Measurements from ENCODE around the gene HAS3. TPM values are rescaled to one million over a fixed set of nuclear protein-coding genes. Genes with fewer than 3 reads are reported as not detected.
A peak's percentile ranks its signal among the peaks of the same experiment; 100 is the strongest.

The HAS3 gene
- total RNA-seq, 3 donors from 2014 or later (not counting 1 experiment from before 2014, with no cell fraction given): 1.8 to 2.5 (median 2.3) TPM

GRCh38 chr16:69084289-69084688 is 21.2 kb upstream of the HAS3 start:
- no peaks in the 10 kb centered on the region for H3K27me3 Mint-ChIP-seq (ENCODE audit: low read depth in 2 of 2)
- H3K9me3 ChIP-seq (ENCODE audit: control insufficient read depth, insufficient read depth, low read length): no peaks in the 10 kb centered on the region
- no peak overlapping the region for H3K4me3 Mint-ChIP-seq
- no peak overlapping the region for H3K27ac Mint-ChIP-seq
- no peaks in the 10 kb centered on the region for H3K9me3 Mint-ChIP-seq
- TF ChIP-seq CTCF (IDR thresholded peaks at IDR 0.05): no peak
- intact Hi-C loops (cut with micrococcal nuclease): no loop called here
- no peaks in the 10 kb centered on the region for H3K36me3 Mint-ChIP-seq
- H3K27me3 ChIP-seq (ENCODE audit: control insufficient read depth, insufficient read depth, low read length): no peaks in the 10 kb centered on the region
- H3K4me3 ChIP-seq (ENCODE audit: low read length): no peak overlapping the region
- H3K36me3 ChIP-seq (ENCODE audit: control insufficient read depth, insufficient read depth, low read length): peaks cover 5% of the 10 kb centered on the region
- no peak for ATAC-seq
- H3K4me1 Mint-ChIP-seq: no peaks in the 10 kb centered on the region
- no peaks in the 10 kb centered on the region for H3K4me1 ChIP-seq (ENCODE audit: control insufficient read depth, insufficient read depth, low read length)
- no peak overlapping the region for H3K27ac ChIP-seq (ENCODE audit: low read length)
- DNase-seq: no peak
- 87% methylated on average over 2 of the region's 2 CpGs for WGBS (ENCODE audit: insufficient coverage)

- WGBS (ENCODE audit: insufficient coverage): 91% methylated on average over 5 of the region's 5 CpGs
- Histone ChIP-seq H3K36me3 (ENCODE audit: control insufficient read depth, insufficient read depth, low read length) (peaks cover 5% of the 10 kb centered on the region), H3K9me3 (ENCODE audit: control insufficient read depth, insufficient read depth, low read length) (no peaks in the 10 kb centered on the region), H3K4me1 (ENCODE audit: control insufficient read depth, insufficient read depth, low read length) (no peaks in the 10 kb centered on the region), H3K27me3 (ENCODE audit: control insufficient read depth, insufficient read depth, low read length) (no peaks in the 10 kb centered on the region), H3K27ac (ENCODE audit: low read length) (no peak overlapping the region), H3K4me3 (ENCODE audit: low read length) (no peak overlapping the region)
- ATAC-seq (no peak), DNase-seq (no peak)
- Mint-ChIP-seq H3K4me1 (no peaks in the 10 kb centered on the region), H3K27ac (no peak overlapping the region), H3K9me3 (no peaks in the 10 kb centered on the region), H3K36me3 (no peaks in the 10 kb centered on the region), H3K4me3 (no peak overlapping the region), H3K27me3 (ENCODE audit: low read depth in 2 of 2) (no peaks in the 10 kb centered on the region)
- intact Hi-C loops (cut with micrococcal nuclease): no loop called here
- TF ChIP-seq CTCF (IDR thresholded peaks at IDR 0.05): no peak
Observed at GRCh38 chr16:69085032-69085695, 20.3 kb upstream of the HAS3 start.

DNA sequence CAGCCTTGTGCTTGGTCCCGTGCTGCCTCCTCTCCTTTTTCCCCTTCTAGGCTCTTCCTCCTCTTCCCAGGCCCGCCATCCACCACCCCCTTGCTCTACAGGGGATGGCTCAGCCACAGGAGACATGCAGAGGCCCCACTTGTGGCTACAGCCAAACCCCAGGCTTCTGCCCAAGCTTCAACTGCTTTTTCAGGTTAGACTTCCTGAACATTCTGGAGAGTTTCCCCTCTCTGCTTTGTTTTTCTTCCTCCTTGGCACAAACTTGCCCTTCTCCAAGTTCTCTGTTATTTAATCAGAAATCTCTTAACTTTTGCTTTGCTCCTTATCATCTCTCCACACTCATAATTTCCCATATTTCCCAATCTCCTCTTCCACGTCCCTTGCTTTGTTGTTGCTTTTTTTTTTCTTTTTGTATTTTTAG is 18.3 kb upstream of the HAS3 start:
- H3K4me1 ChIP-seq (ENCODE audit: control insufficient read depth, insufficient read depth, low read length): no peaks in the 10 kb centered on the region
- H3K9me3 Mint-ChIP-seq: no peaks in the 10 kb centered on the region
- intact Hi-C loops (cut with micrococcal nuclease): no loop called here
- H3K27me3 ChIP-seq (ENCODE audit: control insufficient read depth, insufficient read depth, low read length): no peaks in the 10 kb centered on the region
- H3K4me3 ChIP-seq (ENCODE audit: low read length): no peak overlapping the region
- ATAC-seq (no peak), DNase-seq (no peak)
- H3K27me3 Mint-ChIP-seq (ENCODE audit: low read depth in 2 of 2): no peaks in the 10 kb centered on the region
- H3K27ac ChIP-seq (ENCODE audit: low read length): no peak overlapping the region
- H3K27ac Mint-ChIP-seq: no peak overlapping the region
- no peak for TF ChIP-seq CTCF (IDR thresholded peaks at IDR 0.05)
- no peak overlapping the region for H3K4me3 Mint-ChIP-seq
- H3K9me3 ChIP-seq (ENCODE audit: control insufficient read depth, insufficient read depth, low read length): no peaks in the 10 kb centered on the region
- WGBS (ENCODE audit: insufficient coverage): 29% methylated on average over 3 of the region's 3 CpGs
- H3K36me3 ChIP-seq (ENCODE audit: control insufficient read depth, insufficient read depth, low read length): peaks cover 5% of the 10 kb centered on the region
- no peaks in the 10 kb centered on the region for H3K36me3 Mint-ChIP-seq
- no peaks in the 10 kb centered on the region for H3K4me1 Mint-ChIP-seq

GRCh38 chr16:69088684-69089083 is 16.8 kb upstream of the HAS3 start:
- H3K27me3 Mint-ChIP-seq (ENCODE audit: low read depth in 2 of 2): no peaks in the 10 kb centered on the region
- H3K4me1 Mint-ChIP-seq: no peaks in the 10 kb centered on the region
- WGBS (ENCODE audit: insufficient coverage): 77% methylated on average over 4 of the region's 4 CpGs
- DNase-seq (no peak), ATAC-seq (no peak)
- peak overlapping the region in 1 of 2 donors; percentile 38 for H3K27ac Mint-ChIP-seq
- Histone ChIP-seq H3K36me3 (ENCODE audit: control insufficient read depth, insufficient read depth, low read length) (peaks cover 1% of the 10 kb centered on the region), H3K4me3 (ENCODE audit: low read length) (no peak overlapping the region), H3K9me3 (ENCODE audit: control insufficient read depth, insufficient read depth, low read length) (no peaks in the 10 kb centered on the region), H3K27me3 (ENCODE audit: control insufficient read depth, insufficient read depth, low read length) (no peaks in the 10 kb centered on the region), H3K4me1 (ENCODE audit: control insufficient read depth, insufficient read depth, low read length) (no peaks in the 10 kb centered on the region), H3K27ac (ENCODE audit: low read length) (no peak overlapping the region)
- H3K9me3 Mint-ChIP-seq: no peaks in the 10 kb centered on the region
- no peak overlapping the region for H3K4me3 Mint-ChIP-seq
- intact Hi-C loops (cut with micrococcal nuclease): no loop called here
- H3K36me3 Mint-ChIP-seq: no peaks in the 10 kb centered on the region
- no peak for TF ChIP-seq CTCF (IDR thresholded peaks at IDR 0.05)

Data from natural killer cell (primary cell).